ENCODE data around the gene CDRT15.

DNA sequence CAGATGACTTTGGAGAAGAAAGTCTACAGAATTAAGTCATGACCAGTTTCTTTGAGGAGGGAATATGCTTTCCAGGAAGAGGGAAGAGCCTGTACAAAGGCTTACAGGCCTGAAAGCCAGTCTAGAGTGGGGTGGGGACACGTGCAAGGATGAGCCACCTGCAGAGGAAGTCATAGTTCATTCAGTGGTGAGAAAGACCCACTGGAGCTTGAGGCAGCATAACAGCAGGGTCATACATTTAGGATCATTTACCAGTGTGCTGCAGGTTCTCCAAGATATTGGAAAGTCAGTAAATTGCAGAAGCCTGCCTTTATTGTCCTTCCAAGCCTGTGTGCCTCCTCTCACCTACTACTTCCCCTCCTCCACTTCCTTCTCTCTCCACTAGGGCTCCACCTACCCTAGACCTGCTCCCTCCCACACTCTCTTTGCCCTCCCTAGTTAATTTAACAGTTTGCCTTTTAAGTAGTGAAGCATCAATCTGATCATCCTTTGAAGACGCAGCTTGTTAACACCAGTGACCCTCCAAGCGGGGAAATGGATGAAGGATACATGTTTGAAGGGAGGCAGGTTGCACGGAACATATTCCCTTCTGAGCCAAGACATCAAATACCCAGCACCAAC lies 40.2 kb downstream of the CDRT15 start:
- TF ChIP-seq, protein P1, sequence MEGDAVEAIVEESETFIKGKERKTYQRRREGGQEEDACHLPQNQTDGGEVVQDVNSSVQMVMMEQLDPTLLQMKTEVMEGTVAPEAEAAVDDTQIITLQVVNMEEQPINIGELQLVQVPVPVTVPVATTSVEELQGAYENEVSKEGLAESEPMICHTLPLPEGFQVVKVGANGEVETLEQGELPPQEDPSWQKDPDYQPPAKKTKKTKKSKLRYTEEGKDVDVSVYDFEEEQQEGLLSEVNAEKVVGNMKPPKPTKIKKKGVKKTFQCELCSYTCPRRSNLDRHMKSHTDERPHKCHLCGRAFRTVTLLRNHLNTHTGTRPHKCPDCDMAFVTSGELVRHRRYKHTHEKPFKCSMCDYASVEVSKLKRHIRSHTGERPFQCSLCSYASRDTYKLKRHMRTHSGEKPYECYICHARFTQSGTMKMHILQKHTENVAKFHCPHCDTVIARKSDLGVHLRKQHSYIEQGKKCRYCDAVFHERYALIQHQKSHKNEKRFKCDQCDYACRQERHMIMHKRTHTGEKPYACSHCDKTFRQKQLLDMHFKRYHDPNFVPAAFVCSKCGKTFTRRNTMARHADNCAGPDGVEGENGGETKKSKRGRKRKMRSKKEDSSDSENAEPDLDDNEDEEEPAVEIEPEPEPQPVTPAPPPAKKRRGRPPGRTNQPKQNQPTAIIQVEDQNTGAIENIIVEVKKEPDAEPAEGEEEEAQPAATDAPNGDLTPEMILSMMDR (conservative IDR thresholded peaks at IDR 0.05; ENCODE audit: low read depth, low read length): peak; percentile 51
- TF ChIP-seq EZH2phosphoT487 (IDR thresholded peaks at IDR 0.05; ENCODE audit: borderline replicate concordance, low read length): no peak
- no peak for TF ChIP-seq EZH2 (IDR thresholded peaks at IDR 0.05; ENCODE audit: low read length, unreplicated experiment)
